SK-N-SH treated with all-trans-retinoic acid at 6 μM for 48 hours (cell line): ENCODE results near the gene RSF1.

Experiments
- ATAC-seq: fragments of 200-7000 bp; cut with Tn5 transposase; 3 replicates; pipeline ENCODE4 v1.9.1; 2020; ENCODE audit warnings: mild to moderate bottlenecking, moderate library complexity
- BACH2 ChIP-seq: fragments of 250-450 bp; sonication (Bioruptor Pico); IDR thresholded peaks from 2 replicates; pipeline ENCODE4 v1.9.0; 2021; ENCODE audit warnings: mild to moderate bottlenecking, borderline replicate concordance
- CSDC2 ChIP-seq: fragments of 250-450 bp; sonication (Bioruptor Pico); IDR thresholded peaks from 2 replicates; pipeline ENCODE4 v1.5.0; 2020; ENCODE audit warnings: mild to moderate bottlenecking, moderate library complexity
- ESRRG ChIP-seq: fragments of 250-450 bp; sonication (Bioruptor Pico); IDR thresholded peaks from 2 replicates; pipeline ENCODE4 v1.6.1; 2021; ENCODE audit warnings: mild to moderate bottlenecking
- GLIS3 ChIP-seq: fragments of 250-450 bp; sonication (Bioruptor Pico); IDR thresholded peaks from 2 replicates; pipeline ENCODE4 v1.5.0; 2020; ENCODE audit warnings: mild to moderate bottlenecking, moderate library complexity
- ISL1 ChIP-seq: fragments of 250-450 bp; sonication (Bioruptor Pico); IDR thresholded peaks from 2 replicates; pipeline ENCODE4 v2.1.2; 2022; ENCODE audit warnings: mild to moderate bottlenecking, moderate library complexity
- PATZ1 ChIP-seq: fragments of 250-450 bp; sonication (Bioruptor Pico); IDR thresholded peaks from 2 replicates; pipeline ENCODE4 v1.8.0; 2020; ENCODE audit warnings: mild to moderate bottlenecking, moderate library complexity, borderline replicate concordance
- PPARA ChIP-seq: fragments of 250-450 bp; sonication (Bioruptor Pico); IDR thresholded peaks from 2 replicates; pipeline ENCODE4 v1.5.0; 2020; ENCODE audit warnings: mild to moderate bottlenecking, borderline replicate concordance
- TOX ChIP-seq: fragments of 250-450 bp; sonication (Bioruptor Pico); IDR thresholded peaks from 2 replicates; pipeline ENCODE4 v1.8.0; 2021; ENCODE audit warnings: mild to moderate bottlenecking, moderate library complexity, borderline replicate concordance
- ZC3H10 ChIP-seq: fragments of 250-450 bp; sonication (Bioruptor Pico); IDR thresholded peaks from 2 replicates; pipeline ENCODE4 v1.5.1; 2021; ENCODE audit warnings: mild to moderate bottlenecking, moderate library complexity
- ZFP3 ChIP-seq: fragments of 250-450 bp; sonication (Bioruptor Pico); IDR thresholded peaks from 2 replicates; pipeline ENCODE4 v1.5.0; 2020; ENCODE audit warnings: mild to moderate bottlenecking, moderate library complexity
- ZFP30 ChIP-seq: fragments of 450-650 bp; formaldehyde crosslinking; IDR thresholded peaks from 2 replicates; pipeline ENCODE4 v1.5.0; 2022; ENCODE audit warnings: mild to moderate bottlenecking, moderate library complexity
- ZNF8 ChIP-seq: fragments of 450-650 bp; formaldehyde crosslinking; IDR thresholded peaks from 2 replicates; pipeline ENCODE4 v1.5.0; 2020; ENCODE audit warnings: mild to moderate bottlenecking, moderate library complexity
- TF ChIP-seq, protein P1 (sequence below): fragments of 250-450 bp; sonication (Bioruptor Pico); IDR thresholded peaks from 2 replicates; pipeline ENCODE4 v1.5.1; 2020; ENCODE audit warnings: low read depth, mild to moderate bottlenecking, moderate library complexity
- TF ChIP-seq, protein P2 (sequence below): fragments of 250-450 bp; sonication (Bioruptor Pico); IDR thresholded peaks from 2 replicates; pipeline ENCODE4 v1.8.0; 2021; ENCODE audit warnings: low read depth, mild to moderate bottlenecking, moderate library complexity, borderline replicate concordance

The RSF1 gene

GRCh38 chr11:77630157-77630710, 190.3 kb downstream of the RSF1 start:
- TF ChIP-seq ZFP30 (no peak), CSDC2 (no peak), PATZ1 (CRISPR knock-in tag) (no peak), TOX (CRISPR knock-in tag) (no peak), BACH2 (no peak), GLIS3 (no peak), ISL1 (CRISPR knock-in tag) (no peak), ZFP3 (no peak), PPARA (CRISPR knock-in tag) (no peak)
- TF ChIP-seq, protein P1, sequence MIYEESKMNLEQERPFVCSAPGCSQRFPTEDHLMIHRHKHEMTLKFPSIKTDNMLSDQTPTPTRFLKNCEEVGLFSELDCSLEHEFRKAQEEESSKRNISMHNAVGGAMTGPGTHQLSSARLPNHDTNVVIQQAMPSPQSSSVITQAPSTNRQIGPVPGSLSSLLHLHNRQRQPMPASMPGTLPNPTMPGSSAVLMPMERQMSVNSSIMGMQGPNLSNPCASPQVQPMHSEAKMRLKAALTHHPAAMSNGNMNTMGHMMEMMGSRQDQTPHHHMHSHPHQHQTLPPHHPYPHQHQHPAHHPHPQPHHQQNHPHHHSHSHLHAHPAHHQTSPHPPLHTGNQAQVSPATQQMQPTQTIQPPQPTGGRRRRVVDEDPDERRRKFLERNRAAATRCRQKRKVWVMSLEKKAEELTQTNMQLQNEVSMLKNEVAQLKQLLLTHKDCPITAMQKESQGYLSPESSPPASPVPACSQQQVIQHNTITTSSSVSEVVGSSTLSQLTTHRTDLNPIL (CRISPR knock-in tag), result no peak
- TF ChIP-seq, protein P2, sequence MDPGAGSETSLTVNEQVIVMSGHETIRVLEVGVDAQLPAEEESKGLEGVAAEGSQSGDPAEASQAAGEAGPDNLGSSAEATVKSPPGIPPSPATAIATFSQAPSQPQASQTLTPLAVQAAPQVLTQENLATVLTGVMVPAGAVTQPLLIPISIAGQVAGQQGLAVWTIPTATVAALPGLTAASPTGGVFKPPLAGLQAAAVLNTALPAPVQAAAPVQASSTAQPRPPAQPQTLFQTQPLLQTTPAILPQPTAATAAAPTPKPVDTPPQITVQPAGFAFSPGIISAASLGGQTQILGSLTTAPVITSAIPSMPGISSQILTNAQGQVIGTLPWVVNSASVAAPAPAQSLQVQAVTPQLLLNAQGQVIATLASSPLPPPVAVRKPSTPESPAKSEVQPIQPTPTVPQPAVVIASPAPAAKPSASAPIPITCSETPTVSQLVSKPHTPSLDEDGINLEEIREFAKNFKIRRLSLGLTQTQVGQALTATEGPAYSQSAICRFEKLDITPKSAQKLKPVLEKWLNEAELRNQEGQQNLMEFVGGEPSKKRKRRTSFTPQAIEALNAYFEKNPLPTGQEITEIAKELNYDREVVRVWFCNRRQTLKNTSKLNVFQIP (CRISPR knock-in tag), result no peak
- no peak for ATAC-seq

GRCh38 chr11:77619576-77620198, 200.8 kb downstream of the RSF1 start:
- no peak for TF ChIP-seq TOX (CRISPR knock-in tag)
- TF ChIP-seq ZFP30, result no peak
- ATAC-seq, result peak; percentile 69

DNA sequence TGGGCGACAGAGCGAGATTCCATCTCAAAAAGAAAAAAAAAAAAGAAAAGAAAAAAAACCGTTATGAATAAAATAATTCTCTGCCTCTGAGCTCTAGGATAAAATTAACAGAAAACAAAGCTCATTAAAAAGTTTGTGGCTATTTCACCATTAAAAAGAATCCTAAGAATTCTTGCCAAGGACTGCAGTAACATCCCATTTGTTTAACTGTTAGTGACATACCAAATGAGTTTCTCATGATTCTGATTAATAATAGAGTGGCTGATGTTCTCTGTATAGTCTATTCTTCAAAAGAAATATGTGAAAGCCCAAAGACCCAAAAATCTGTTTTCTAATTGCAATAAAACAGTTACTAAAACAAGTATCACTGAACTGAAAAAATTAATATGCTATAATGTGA, 202.6 kb downstream of the RSF1 start:
- no peak for TF ChIP-seq GLIS3
- no peak for TF ChIP-seq ZFP3
- no peak for TF ChIP-seq ZNF8
- no peak for TF ChIP-seq PPARA (CRISPR knock-in tag)
- no peak for TF ChIP-seq ZC3H10 (CRISPR knock-in tag)
- peak; percentile 45; the same call in 1 of the 3 replicates for ATAC-seq

DNA sequence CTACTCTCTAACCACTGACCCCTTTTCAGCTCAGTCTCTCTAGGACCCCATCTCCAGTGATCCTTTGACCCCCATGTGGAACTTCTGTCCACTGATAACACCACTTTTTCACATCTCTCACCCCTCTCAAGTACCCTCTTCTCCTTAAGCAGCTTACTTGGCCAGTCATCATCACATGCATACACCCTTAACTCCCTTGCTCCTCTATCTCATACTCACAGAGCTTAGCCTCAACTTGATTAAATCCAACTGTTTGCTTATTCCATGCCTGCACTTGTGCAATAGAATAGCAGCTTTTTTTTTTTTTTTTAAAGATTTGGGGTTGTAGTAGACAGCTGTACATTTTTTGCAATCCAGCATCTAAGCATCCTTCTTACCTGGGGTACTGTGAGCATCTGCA, 208.6 kb downstream of the RSF1 start:
- no peak for TF ChIP-seq ZNF8
- TF ChIP-seq ZFP30, result no peak
- no peak for TF ChIP-seq TOX (CRISPR knock-in tag)
- no peak for TF ChIP-seq ESRRG (CRISPR knock-in tag)
- ATAC-seq, result no peak
